Right lobe of liver (tissue), 6 donors: ENCODE data around the gene FAM180B. TPM values are rescaled to one million over a fixed set of nuclear protein-coding genes. Genes with fewer than 3 reads are reported as not detected.

ENCODE experiments used
- ATAC-seq, 4 donors: fragments of 200-7000 bp; cut with Tn5 transposase; one replicate each; pipeline ENCODE4 v1.9.1; 2020; ENCODE audit warnings: mild to moderate bottlenecking in 4 of 4, moderate library complexity in 4 of 4
- DNase-seq, 3 donors: peaks; one replicate each; pipeline ENCODE4 v3.0.0-alpha.2; 2020
- H3K27ac ChIP-seq, 3 donors: fragments of 200-600 bp; one replicate each; pipeline ENCODE4 v1.8.0; 2022
- H3K27me3 ChIP-seq, 2 donors: fragments of 200-600 bp; one replicate each; pipeline ENCODE4 v1.8.0; 2022
- H3K36me3 ChIP-seq, 4 donors: fragments of 200-600 bp; sonication (generic) in 1 of 4; one replicate each; pipeline versions ENCODE4 v1.5.1 to v1.8.0; 2017 to 2022; ENCODE audit warnings: control low read depth in 1 of 4
- H3K4me1 ChIP-seq, 4 donors: fragments of 200-600 bp; sonication (generic) in 1 of 4; one replicate each; pipeline versions ENCODE4 v1.5.1 to v1.8.0; 2017 to 2022; ENCODE audit warnings: control low read depth in 1 of 4
- H3K4me3 ChIP-seq, 3 donors: fragments of 200-600 bp; one replicate each; pipeline ENCODE4 v1.8.0; 2022
- H3K9me3 ChIP-seq, 4 donors: fragments of 200-600 bp; sonication (generic) in 1 of 4; one replicate each; pipeline versions ENCODE4 v1.5.1 to v1.8.0; 2017 to 2022; ENCODE audit warnings: control low read depth in 1 of 4
- POLR2A ChIP-seq: fragments of 450-650 bp; IDR thresholded peaks from one replicate; pipeline ENCODE4 v1.6.1; 2017; ENCODE audit warnings: antibody characterized with exemption, mild to moderate bottlenecking
- WGBS: methylation state at CpG from one replicate; pipeline ENCODE4 v1.1.6; 2018; ENCODE audit warnings: low coverage, low lambda C conversion rate; ENCODE audit not compliant: insufficient coverage; ENCODE audit errors: missing lambda C conversion rate; 5-methylcytosine and 5-hydroxymethylcytosine counted together
- intact Hi-C, 2 donors: fragments of 100-400 bp; cut with DNase I; formaldehyde crosslinking; loops; one replicate each; pipeline versions ENCODE4 v1.11.2 to v1.14.1; 2022
- total RNA-seq, 6 experiments: library from RNA; depleted of rRNA in 2 of 6; stranded (reverse); fragments of >200 nt in 2 of 6; fragmentation: NEBNext Ultra II Directional in 3 of 6; extraction: Animal tissue kit (Norgen Biotek cat#: 25700) in 3 of 6; gene quantifications; one replicate each; pipeline versions ENCODE4 v1.1.0 to v1.2.4, GENCODE V29; 2016 to 2023
- TF ChIP-seq, protein P1 (sequence below), 4 donors: fragments of 200-600 bp in 3 of 4; fragments of 450-650 bp in 1 of 4; IDR thresholded peaks; one replicate each; pipeline versions ENCODE4 v1.5.1 to v1.8.0; 2016 to 2022; ENCODE audit warnings: antibody characterized with exemption in 4 of 4, mild to moderate bottlenecking in 2 of 4
- donor health status: DM: no; HTN: yes; CAD: no.
- donor health status: DM: no; HTN: no; CAD: no.
- donor health status: DM: no; HTN: no; CAD: no.
- donor health status: DM: no; HTN: yes; CAD: no.
- donor health status: DM: no; HTN: yes; CAD: no.

FAM180B gene
- total RNA-seq, 6 experiments from 2014 or later: not detected

GRCh38 chr11:47566149-47566698 lies 20.3 kb upstream of the FAM180B start:
- Histone ChIP-seq H3K27ac (peak overlapping the region in 2 of 3 donors; percentile 71 to 73), H3K4me1 (peaks cover 0 to 13% (median 0%) of the 10 kb centered on the region in 4 donors), H3K36me3 (peaks cover 0 to 4% (median 0%) of the 10 kb centered on the region in 4 donors), H3K27me3 (no peaks in the 10 kb centered on the region), H3K9me3 (no peaks in the 10 kb centered on the region), H3K4me3 (peak overlapping the region; percentile 84 to 97 (median 91))
- ATAC-seq (peak; percentile 36 to 49 (median 44)), DNase-seq (peak in 1 of 3 donors; percentile 31)
- TF ChIP-seq POLR2A: no peak
- TF ChIP-seq, protein P1, sequence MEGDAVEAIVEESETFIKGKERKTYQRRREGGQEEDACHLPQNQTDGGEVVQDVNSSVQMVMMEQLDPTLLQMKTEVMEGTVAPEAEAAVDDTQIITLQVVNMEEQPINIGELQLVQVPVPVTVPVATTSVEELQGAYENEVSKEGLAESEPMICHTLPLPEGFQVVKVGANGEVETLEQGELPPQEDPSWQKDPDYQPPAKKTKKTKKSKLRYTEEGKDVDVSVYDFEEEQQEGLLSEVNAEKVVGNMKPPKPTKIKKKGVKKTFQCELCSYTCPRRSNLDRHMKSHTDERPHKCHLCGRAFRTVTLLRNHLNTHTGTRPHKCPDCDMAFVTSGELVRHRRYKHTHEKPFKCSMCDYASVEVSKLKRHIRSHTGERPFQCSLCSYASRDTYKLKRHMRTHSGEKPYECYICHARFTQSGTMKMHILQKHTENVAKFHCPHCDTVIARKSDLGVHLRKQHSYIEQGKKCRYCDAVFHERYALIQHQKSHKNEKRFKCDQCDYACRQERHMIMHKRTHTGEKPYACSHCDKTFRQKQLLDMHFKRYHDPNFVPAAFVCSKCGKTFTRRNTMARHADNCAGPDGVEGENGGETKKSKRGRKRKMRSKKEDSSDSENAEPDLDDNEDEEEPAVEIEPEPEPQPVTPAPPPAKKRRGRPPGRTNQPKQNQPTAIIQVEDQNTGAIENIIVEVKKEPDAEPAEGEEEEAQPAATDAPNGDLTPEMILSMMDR (IDR thresholded peaks at IDR 0.05): no peak
- WGBS: 8% methylated on average over 11 of the region's 17 CpGs
- intact Hi-C loops: no loop called here

DNA sequence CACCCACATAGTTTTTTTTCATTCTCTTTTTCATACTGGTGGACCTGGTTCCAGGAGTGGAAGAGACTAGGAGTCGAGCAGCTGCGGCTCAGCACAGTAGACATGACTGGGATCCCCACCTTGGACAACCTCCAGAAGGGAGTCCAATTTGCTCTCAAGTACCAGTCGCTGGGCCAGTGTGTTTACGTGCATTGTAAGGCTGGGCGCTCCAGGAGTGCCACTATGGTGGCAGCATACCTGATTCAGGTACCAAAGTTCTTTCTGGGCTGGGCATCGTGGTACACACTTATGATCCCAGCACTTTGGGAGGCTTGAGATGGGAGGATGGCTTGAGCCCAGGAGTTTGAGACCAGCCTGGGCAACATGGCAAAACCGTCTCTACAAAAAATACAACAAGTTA lies 16.8 kb upstream of the FAM180B start:
- TF ChIP-seq POLR2A: no peak
- TF ChIP-seq, protein P1 (IDR thresholded peaks at IDR 0.05): no peak
- H3K9me3 ChIP-seq: no peaks in the 10 kb centered on the region
- H3K36me3 ChIP-seq: peaks cover 0 to 23% (median 3%) of the 10 kb centered on the region in 4 donors
- H3K27ac ChIP-seq: no peak overlapping the region
- H3K4me3 ChIP-seq: no peak overlapping the region
- peaks cover 0 to 34% (median 9%) of the 10 kb centered on the region in 4 donors for H3K4me1 ChIP-seq
- intact Hi-C loops: no loop called here
- no peaks in the 10 kb centered on the region for H3K27me3 ChIP-seq
- WGBS: 93% methylated on average over 7 of the region's 7 CpGs
- DNase-seq: no peak
- ATAC-seq: no peak

DNA sequence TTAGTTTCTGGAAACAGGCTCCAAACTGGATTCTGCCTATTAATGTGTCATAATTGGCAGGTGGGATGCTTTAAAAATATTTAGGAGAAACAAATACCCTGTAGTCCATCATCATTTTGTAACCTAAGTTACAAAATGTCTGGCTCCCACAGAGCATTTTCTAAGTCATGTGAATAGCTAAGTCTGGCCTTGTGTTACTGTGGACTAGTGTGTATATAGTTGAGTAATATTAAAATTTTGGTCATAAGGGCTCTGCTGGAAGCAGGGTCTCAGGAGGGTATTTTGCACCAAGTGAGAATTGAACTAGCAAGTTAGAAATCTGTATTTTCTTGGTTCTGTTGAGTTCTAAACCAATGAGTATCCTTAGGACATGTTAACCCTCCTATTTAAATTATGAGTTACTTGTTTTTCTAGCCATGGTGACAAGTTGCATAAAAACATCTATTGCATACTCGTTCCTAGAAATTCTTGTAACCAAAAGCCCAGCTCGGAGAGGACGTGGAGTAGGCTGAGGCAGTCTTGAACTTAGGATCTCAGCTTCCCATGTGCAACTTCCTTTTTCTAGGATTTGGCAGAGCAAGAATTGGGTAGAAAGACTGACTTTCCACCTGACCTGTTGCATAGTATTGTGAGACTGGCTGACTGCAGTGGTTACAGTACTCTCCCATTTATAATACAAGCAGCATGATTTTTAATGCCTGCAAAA lies 15.7 kb upstream of the FAM180B start:
- Histone ChIP-seq H3K36me3 (peaks cover 0 to 27% (median 3%) of the 10 kb centered on the region in 4 donors), H3K4me3 (no peak overlapping the region), H3K27me3 (no peaks in the 10 kb centered on the region), H3K9me3 (no peaks in the 10 kb centered on the region), H3K27ac (no peak overlapping the region), H3K4me1 (peaks cover 0 to 29% (median 9%) of the 10 kb centered on the region in 4 donors)
- no peak for TF ChIP-seq POLR2A
- TF ChIP-seq, protein P1 (IDR thresholded peaks at IDR 0.05): no peak
- DNase-seq: no peak
- intact Hi-C loops: no loop called here
- ATAC-seq: no peak
- WGBS: 52% methylated on average over 3 of the region's 3 CpGs

- intact Hi-C loops: no loop called here
- H3K27me3 ChIP-seq: no peaks in the 10 kb centered on the region
- 81% methylated on average over 4 of the region's 4 CpGs for WGBS
- peaks cover 0 to 27% (median 3%) of the 10 kb centered on the region in 4 donors for H3K36me3 ChIP-seq
- H3K4me1 ChIP-seq: peaks cover 0 to 29% (median 9%) of the 10 kb centered on the region in 4 donors
- H3K4me3 ChIP-seq: no peak overlapping the region
- DNase-seq: no peak
- TF ChIP-seq, protein P1 (IDR thresholded peaks at IDR 0.05): no peak
- TF ChIP-seq POLR2A: no peak
- H3K9me3 ChIP-seq: no peaks in the 10 kb centered on the region
- H3K27ac ChIP-seq: no peak overlapping the region
- ATAC-seq: no peak
Observed at GRCh38 chr11:47571357-47571729, 15.1 kb upstream of the FAM180B start.
